K562 (cell line): Measurements from ENCODE around the gene SMCO4. TPM values are rescaled to one million over a fixed set of nuclear protein-coding genes. Genes with fewer than 3 reads are reported as not detected.

ENCODE experiments used
- ATAC-seq: fragments of 200-7000 bp; cut with Tn5 transposase; 3 replicates; pipeline ENCODE4 v1.9.1; 2020; ENCODE audit warnings: moderate library complexity
- BruUV-seq: library from RNA; stranded (reverse); fragments of 400-500 nt; replicated peaks from 2 replicates; lab custom pipeline; 2021; lab: Mats Ljungman, UMichigan
- CTCF ChIA-PET: fragments of 300-600 bp; formaldehyde crosslinking; extraction: SDS; loops from one replicate; lab custom pipeline; 2021; ENCODE audit warnings: low intra/inter-chr PET ratio; lab: Yijun Ruan, JAX
- POLR2A ChIA-PET: fragments of 300-600, 350-650 bp; sonication (Branson Sonifier 250); formaldehyde crosslinking; extraction: SDS; loops from one replicate; lab custom pipeline; 2021; ENCODE audit warnings: antibody characterized with exemption, inconsistent platforms; lab: Yijun Ruan, JAX
- DNase-seq, 4 experiments: peaks; one replicate each; pipeline versions ENCODE4 v3.0.0 to v3.0.0-alpha.2; 2011 to 2018; ENCODE audit warnings: low spot score in 3 of 4, mixed read lengths in 3 of 4; ENCODE audit errors: extremely low read depth in 1 of 4
- FAIRE-seq: peaks from 2 replicates; lab custom pipeline; 2011; peaks lifted over from hg19 to GRCh38; lab: Jason Lieb, UNC
- H2AFZ ChIP-seq: 2 replicates; pipeline ENCODE4 v1.6.0; 2011; ENCODE audit warnings: low read depth, low read length, control low read depth, inconsistent platforms
- H3K27ac ChIP-seq: fragments of 200-600 bp; 3 replicates; pipeline ENCODE4 v1.8.0; 2011; ENCODE audit warnings: low read depth, mild to moderate bottlenecking, control low read depth, inconsistent platforms, low read length, moderate library complexity, mixed read lengths; ENCODE audit errors: extremely low read depth
- H3K27me3 ChIP-seq, 2 experiments: fragments of 300-600 bp in 1 of 2; 2 replicates in 1 of 2; 3 replicates in 1 of 2; pipeline versions ENCODE4 v1.6.0 to v1.8.0; 2011; ENCODE audit warnings: inconsistent platforms in 2 of 2, low read length in 2 of 2, mild to moderate bottlenecking in 1 of 2, mixed read lengths in 1 of 2, moderate library complexity in 1 of 2; ENCODE audit not compliant: control insufficient read depth in 2 of 2, insufficient read depth in 2 of 2
- H3K36me3 ChIP-seq: fragments of 300-600 bp; 3 replicates; pipeline ENCODE4 v1.8.0; 2011; ENCODE audit warnings: mild to moderate bottlenecking, low read length, inconsistent platforms; ENCODE audit not compliant: control insufficient read depth, insufficient read depth
- H3K4me1 ChIP-seq, 2 experiments: fragments of 200-600 bp in 1 of 2; replicated peaks in 1 of 2; 2 replicates in 1 of 2; 3 replicates in 1 of 2; pipeline versions ENCODE4 v1.5.1 to v1.8.0; 2011; ENCODE audit warnings: inconsistent platforms in 2 of 2, low read length in 2 of 2, mild to moderate bottlenecking in 1 of 2, mixed read lengths in 1 of 2, moderate library complexity in 1 of 2; ENCODE audit not compliant: control insufficient read depth in 2 of 2, insufficient read depth in 2 of 2
- H3K4me2 ChIP-seq: 2 replicates; pipeline ENCODE4 v1.6.1; 2011; ENCODE audit warnings: low read length, control low read depth, inconsistent platforms, mixed read lengths; ENCODE audit not compliant: insufficient read depth
- H3K4me3 ChIP-seq: fragments of 200-600 bp; sonication (generic), shearing (Covaris generic); 2 replicates; pipeline ENCODE4 v1.5.1; 2016; ENCODE audit warnings: control low read depth, inconsistent platforms
- H3K79me2 ChIP-seq: fragments of 200-600 bp; 3 replicates; pipeline ENCODE4 v1.8.0; 2011; ENCODE audit warnings: low read length, inconsistent platforms; ENCODE audit not compliant: control insufficient read depth, insufficient read depth
- H3K9ac ChIP-seq, 2 experiments: 2 replicates each; pipeline versions ENCODE4 v1.6.0 to v1.6.1; 2011; ENCODE audit warnings: low read depth in 2 of 2, low read length in 2 of 2, control low read depth in 1 of 2, inconsistent platforms in 1 of 2, mild to moderate bottlenecking in 1 of 2, mixed read lengths in 1 of 2; ENCODE audit not compliant: insufficient read depth in 1 of 2
- H3K9me1 ChIP-seq: one replicate; pipeline ENCODE4 v1.6.0; 2011; ENCODE audit warnings: inconsistent platforms, mild to moderate bottlenecking, low read length, moderate library complexity; ENCODE audit not compliant: control insufficient read depth, insufficient read depth
- H3K9me3 ChIP-seq: replicated peaks from 2 replicates; pipeline ENCODE4 v1.5.1; 2011; ENCODE audit warnings: low read depth, low read length, inconsistent platforms; ENCODE audit not compliant: control insufficient read depth, insufficient read depth
- H4K20me1 ChIP-seq: replicated peaks from 2 replicates; pipeline ENCODE4 v1.6.1; 2011; ENCODE audit warnings: low read length, inconsistent platforms, mixed read lengths; ENCODE audit not compliant: control insufficient read depth, insufficient read depth
- ASH1L ChIP-seq: fragments of 450-650 bp; IDR thresholded peaks from 2 replicates; pipeline ENCODE4 v1.6.1; 2018; ENCODE audit warnings: borderline replicate concordance, mild to moderate bottlenecking, low read depth; ENCODE audit not compliant: partially characterized antibody
- HNRNPK ChIP-seq: fragments of 200-400 bp; formaldehyde crosslinking; IDR thresholded peaks from one replicate; pipeline ENCODE4 v1.6.1; 2018; ENCODE audit warnings: mild to moderate bottlenecking, low read depth, low read length; ENCODE audit not compliant: poor library complexity, severe bottlenecking
- POLR3A ChIP-seq: IDR thresholded peaks from 2 replicates; pipeline ENCODE4 v1.6.1; 2011; ENCODE audit warnings: borderline replicate concordance, mild to moderate bottlenecking, moderate library complexity; ENCODE audit not compliant: insufficient read length, insufficient read depth; ENCODE audit errors: extremely low read depth
- RBBP5 ChIP-seq: fragments of 200-600 bp; sonication (generic); IDR thresholded peaks from 2 replicates; pipeline ENCODE4 v1.6.1; 2012; ENCODE audit warnings: borderline replicate concordance, mild to moderate bottlenecking, low read length, control low read depth, inconsistent platforms; ENCODE audit not compliant: insufficient read depth, poor library complexity, severe bottlenecking
- RFX1 ChIP-seq: fragments of 450-650 bp; IDR thresholded peaks from 2 replicates; pipeline ENCODE4 v1.6.1; 2016; ENCODE audit warnings: mild to moderate bottlenecking, moderate library complexity
- SPI1 ChIP-seq: IDR thresholded peaks from 2 replicates; pipeline ENCODE4 v1.6.1; 2011; ENCODE audit warnings: low read depth, low read length, control low read depth, borderline replicate concordance
- THRAP3 ChIP-seq: fragments of 450-650 bp; IDR thresholded peaks from 2 replicates; pipeline ENCODE4 v1.6.1; 2016; ENCODE audit warnings: mild to moderate bottlenecking, inconsistent platforms, borderline replicate concordance
- ZNF318 ChIP-seq, 2 experiments: fragments of 450-650 bp; IDR thresholded peaks; 2 replicates each; pipeline ENCODE4 v1.6.1; 2016; ENCODE audit warnings: mild to moderate bottlenecking in 2 of 2, borderline replicate concordance in 1 of 2, low read depth in 1 of 2, moderate library complexity in 1 of 2
- ZNF584 ChIP-seq: fragments of 200-800 bp; sonication (Bioruptor generic); IDR thresholded peaks from 2 replicates; pipeline ENCODE4 v1.6.1; 2016; ENCODE audit warnings: low read depth, mild to moderate bottlenecking, missing genetic modification characterization, missing compliant biosample characterization
- WGBS: fragments of 100-300 bp; shearing (Covaris generic); methylation state at CpG from one replicate; pipeline ENCODE4 v1.1.6; 2016; ENCODE audit warnings: low coverage, mixed read lengths; ENCODE audit not compliant: insufficient coverage; ENCODE audit errors: missing lambda C conversion rate; 5-methylcytosine and 5-hydroxymethylcytosine counted together
- in situ Hi-C: fragments of 300-500 bp; cut with MboI; formaldehyde crosslinking; loops from 4 replicates; pipeline ENCODE4 v1.15.0; 2018; ENCODE audit warnings: inconsistent platforms, mixed read lengths
- intact Hi-C: fragments of 100-400 bp; cut with micrococcal nuclease; formaldehyde crosslinking; loops from 2 replicates; pipeline ENCODE4 v1.14.2; 2022
- polyA plus RNA-seq, 8 experiments: library from polyadenylated mRNA; depleted of rRNA in 4 of 8; stranded (reverse) in 5 of 8; unstranded in 3 of 8; fragments of >200 nt; fragmentation: Nextera tagmentation in 2 of 8; fragmentation: Illumina TruSeq in 1 of 8; extraction: Ambion mirVana in 2 of 8; extraction: Trizol in 1 of 8; gene quantifications; 2 replicates each; pipeline versions ENCODE4 v1.2.1 to v1.2.3, GENCODE V29; 2011 to 2014; ENCODE audit warnings: inconsistent platforms in 1 of 8, missing spikeins in 1 of 8
- total RNA-seq, 7 experiments: library from RNA; depleted of rRNA in 6 of 7; stranded (reverse); fragments of >200 nt in 6 of 7; fragmentation: Illumina TruSeq in 2 of 7; extraction: Trizol in 2 of 7; gene quantifications; 2 replicates each; pipeline versions ENCODE4 v1.2.1 to v1.2.3, GENCODE V29; 2011 to 2021; ENCODE audit warnings: low replicate concordance in 1 of 7

SMCO4 gene
- total and polyA plus RNA-seq, 9 of the 15 experiments (the other 6 are each of a cell fraction or from before 2014, with no cell fraction given), result 1.8 to 27.8 (median 15.3) TPM

- H3K4me3 ChIP-seq, result no peak overlapping the region
- H3K79me2 ChIP-seq, result no peaks in the 10 kb centered on the region
- ChIA-PET CTCF (no interaction called here), POLR2A (no interaction called here)
- H3K9ac ChIP-seq, result no peak overlapping the region
- no peak for ATAC-seq
- intact Hi-C loops, result no loop called here
- H2AFZ ChIP-seq, result no peak overlapping the region
- H4K20me1 ChIP-seq, result no peaks in the 10 kb centered on the region
- H3K9me1 ChIP-seq, result no peaks in the 10 kb centered on the region
- in situ Hi-C loops, result no loop called here
- no peaks in the 10 kb centered on the region for H3K9me3 ChIP-seq
- H3K36me3 ChIP-seq, result no peaks in the 10 kb centered on the region
- no peaks in the 10 kb centered on the region for H3K4me1 ChIP-seq
- no TSS peak for BruUV-seq
- no peak overlapping the region for H3K27ac ChIP-seq
- TF ChIP-seq SPI1 (no peak), ZNF584 (no peak), ASH1L (no peak), RFX1 (no peak), ZNF318 (IDR thresholded peaks at IDR 0.05; ENCODE audit: borderline replicate concordance in 1 of 2, low read depth in 1 of 2) (no peak), RBBP5 (no peak), HNRNPK (no peak), THRAP3 (no peak), POLR3A (no peak)
- FAIRE-seq, result no peak
- H3K4me2 ChIP-seq, result no peak overlapping the region
- no peak for DNase-seq
- H3K27me3 ChIP-seq, result 0 out of 5 replicates have a peak, but pooled peaks cover 0 to 3% of the 10 kb centered on the region in 2 experiments
- 47% methylated on average over 11 of the region's 11 CpGs for WGBS
Measured at GRCh38 chr11:93477684-93478234, 65.4 kb downstream of the SMCO4 start.
